ENCODE data around the gene CARMIL1.

GRCh38 chr6:25669413-25669812 is 390.2 kb downstream of the CARMIL1 start:
- TF ChIP-seq POLR2A (IDR thresholded peaks at IDR 0.05; ENCODE audit: low read depth, low read length) = no peak
- TF ChIP-seq POLR2AphosphoS5 (IDR thresholded peaks at IDR 0.05; ENCODE audit: low read depth, low read length) = no peak
- no peak for TF ChIP-seq SPI1 (IDR thresholded peaks at IDR 0.05; ENCODE audit: low read depth, low read length)
- no peak for TF ChIP-seq POU2F2 (IDR thresholded peaks at IDR 0.05; ENCODE audit: low read depth, low read length)
- no peak for TF ChIP-seq TAF1 (IDR thresholded peaks at IDR 0.05; ENCODE audit: low read depth, low read length)
- TF ChIP-seq PAX5 (IDR thresholded peaks at IDR 0.05; ENCODE audit: insufficient read depth, low read length, severe bottlenecking) = no peak
